Large intestine (tissue), 3 donors: Measurements from ENCODE around the gene SMPD1. TPM values are rescaled to one million over a fixed set of nuclear protein-coding genes. Genes with fewer than 3 reads are reported as not detected.

ENCODE experiments used
- DNase-seq, 2 donors: peaks; one replicate each; pipeline versions ENCODE4 v3.0.0 to v3.0.0-alpha.2; 2013
- H3K27ac ChIP-seq: one replicate; pipeline ENCODE4 v1.5.1; 2013; ENCODE audit warnings: low read length
- H3K27me3 ChIP-seq: 2 replicates; pipeline ENCODE4 v1.6.1; 2013; ENCODE audit warnings: low read length; ENCODE audit not compliant: control insufficient read depth, insufficient read depth
- H3K36me3 ChIP-seq: 2 replicates; pipeline ENCODE4 v1.6.1; 2013; ENCODE audit warnings: low read length; ENCODE audit not compliant: control insufficient read depth, insufficient read depth
- H3K4me1 ChIP-seq: one replicate; pipeline ENCODE4 v1.6.1; 2013; ENCODE audit warnings: low read length; ENCODE audit not compliant: control insufficient read depth, insufficient read depth
- H3K4me3 ChIP-seq: one replicate; pipeline ENCODE4 v1.5.1; 2013; ENCODE audit warnings: low read length
- H3K9me3 ChIP-seq: one replicate; pipeline ENCODE4 v1.6.1; 2013; ENCODE audit warnings: mild to moderate bottlenecking, low read depth, low read length, moderate library complexity; ENCODE audit not compliant: control insufficient read depth
- WGBS: methylation state at CpG from one replicate; pipeline ENCODE4 v1.1.5; 2013; ENCODE audit warnings: low lambda C conversion rate; ENCODE audit not compliant: insufficient coverage; 5-methylcytosine and 5-hydroxymethylcytosine counted together
- polyA plus RNA-seq: library from polyadenylated mRNA; unstranded; fragments of 120-200 nt; gene quantifications from one replicate; pipeline ENCODE4 v1.2.1, GENCODE V29; 2013

SMPD1 gene
- polyA plus RNA-seq, 1 donor: 31.8 TPM

GRCh38 chr11:6433998-6434660, 43.9 kb downstream of the SMPD1 start:
- Histone ChIP-seq H3K27ac (no peak overlapping the region), H3K36me3 (no peaks in the 10 kb centered on the region), H3K4me3 (no peak overlapping the region), H3K27me3 (no peaks in the 10 kb centered on the region), H3K9me3 (no peaks in the 10 kb centered on the region), H3K4me1 (peaks cover 1% of the 10 kb centered on the region)
- DNase-seq: no peak
- no CpG with 5 or more reads among the region's 5 CpGs for WGBS

GRCh38 chr11:6437423-6437822, 47.1 kb downstream of the SMPD1 start:
- Histone ChIP-seq H3K27ac (no peak overlapping the region), H3K36me3 (no peaks in the 10 kb centered on the region), H3K27me3 (no peaks in the 10 kb centered on the region), H3K4me1 (peaks cover 24% of the 10 kb centered on the region), H3K4me3 (no peak overlapping the region), H3K9me3 (no peaks in the 10 kb centered on the region)
- DNase-seq: no peak
- 95% methylated on average over 4 of the region's 12 CpGs for WGBS

GRCh38 chr11:6437993-6438392, 47.7 kb downstream of the SMPD1 start:
- H3K4me1 ChIP-seq: peaks cover 24% of the 10 kb centered on the region
- WGBS: no CpG with 5 or more reads among the region's 3 CpGs
- DNase-seq: no peak

GRCh38 chr11:6438979-6439571, 48.8 kb downstream of the SMPD1 start:
- DNase-seq: peak; percentile 52 to 65
- no peaks in the 10 kb centered on the region for H3K27me3 ChIP-seq
- no CpG with 5 or more reads among the region's 1 CpG for WGBS
- H3K27ac ChIP-seq: no peak overlapping the region
- no peak overlapping the region for H3K4me3 ChIP-seq
- no peaks in the 10 kb centered on the region for H3K9me3 ChIP-seq
- no peaks in the 10 kb centered on the region for H3K36me3 ChIP-seq
- peaks cover 28% of the 10 kb centered on the region for H3K4me1 ChIP-seq

More at GRCh38 chr11:6437993-6438392, 47.7 kb downstream of the SMPD1 start:
- Histone ChIP-seq H3K36me3 (no peaks in the 10 kb centered on the region), H3K27me3 (no peaks in the 10 kb centered on the region), H3K9me3 (no peaks in the 10 kb centered on the region), H3K4me3 (no peak overlapping the region), H3K27ac (no peak overlapping the region)

- Histone ChIP-seq H3K27me3 (no peaks in the 10 kb centered on the region), H3K36me3 (no peaks in the 10 kb centered on the region), H3K4me1 (peaks cover 28% of the 10 kb centered on the region), H3K9me3 (no peaks in the 10 kb centered on the region), H3K27ac (no peak within 1 kb of the TSS), H3K4me3 (no peak within 1 kb of the TSS)
- no CpG with 5 or more reads among the region's 3 CpGs for WGBS
- DNase-seq: no peak
These were observed 50.7 kb downstream of the SMPD1 start, which contains the start of gene HPX for GRCh38 chr11:6440906-6441358. HPX (minus strand) TSS chr11:6440987; CDS start chr11:6440963, 24 bp downstream.

GRCh38 chr11:6442441-6442840, 52.2 kb downstream of the SMPD1 start:
- Histone ChIP-seq H3K36me3 (no peaks in the 10 kb centered on the region), H3K9me3 (no peaks in the 10 kb centered on the region), H3K4me3 (no peak overlapping the region), H3K27me3 (no peaks in the 10 kb centered on the region), H3K27ac (no peak overlapping the region), H3K4me1 (peaks cover 28% of the 10 kb centered on the region)
- no CpG with 5 or more reads among the region's 4 CpGs for WGBS
- no peak for DNase-seq

- Histone ChIP-seq H3K27ac (no peak overlapping the region), H3K4me1 (peaks cover 28% of the 10 kb centered on the region), H3K4me3 (no peak overlapping the region), H3K9me3 (no peaks in the 10 kb centered on the region), H3K36me3 (peaks cover 6% of the 10 kb centered on the region), H3K27me3 (no peaks in the 10 kb centered on the region)
- WGBS: no CpG with 5 or more reads among the region's 5 CpGs
- peak; percentile 46 to 49 for DNase-seq
These were observed 53.2 kb downstream of the SMPD1 start for GRCh38 chr11:6443269-6444003.

Other genes starting within 250 kb of the SMPD1 start
- gene OR52B2, start 220.1 kb upstream of the SMPD1 start, polyA plus RNA-seq: not detected
- gene OR52W1, start 191.2 kb upstream of the SMPD1 start, polyA plus RNA-seq: 0.10 TPM
- 1.2 TPM for gene C11orf42, start 184.9 kb upstream of the SMPD1 start, polyA plus RNA-seq
- gene FHIP1B, start 155.8 kb upstream of the SMPD1 start, polyA plus RNA-seq: 104 TPM
- gene CNGA4, start 151.4 kb upstream of the SMPD1 start, polyA plus RNA-seq: 0.16 TPM
- gene CCKBR, start 130.6 kb upstream of the SMPD1 start, polyA plus RNA-seq: 0.55 TPM
- 16.4 TPM for gene CAVIN3, start 70.0 kb upstream of the SMPD1 start, polyA plus RNA-seq
- gene APBB1, start 28.6 kb downstream of the SMPD1 start, polyA plus RNA-seq: 27.6 TPM
- 3.0 TPM for gene HPX, start 50.5 kb downstream of the SMPD1 start, polyA plus RNA-seq
- gene TRIM3, start 83.5 kb downstream of the SMPD1 start, polyA plus RNA-seq: 37.8 TPM
- gene ARFIP2, start 90.9 kb downstream of the SMPD1 start, polyA plus RNA-seq: 68.0 TPM
- gene TIMM10B, start 91.0 kb downstream of the SMPD1 start, polyA plus RNA-seq: 40.7 TPM
- gene DNHD1, start 106.8 kb downstream of the SMPD1 start, polyA plus RNA-seq: 12.2 TPM
- 28.5 TPM for gene RRP8, start 213.1 kb downstream of the SMPD1 start, polyA plus RNA-seq
- 133 TPM for gene ILK, start 213.3 kb downstream of the SMPD1 start, polyA plus RNA-seq
- 91.0 TPM for gene TAF10, start 221.7 kb downstream of the SMPD1 start, polyA plus RNA-seq
- 310 TPM for gene TPP1, start 228.9 kb downstream of the SMPD1 start, polyA plus RNA-seq